Aortic smooth muscle cell (primary cell): ENCODE data around the gene EPHA4. TPM values are rescaled to one million over a fixed set of nuclear protein-coding genes. Genes with fewer than 3 reads are reported as not detected.

Experiments
- total RNA-seq: library from RNA; depleted of rRNA; stranded (reverse); fragments of >200 nt; gene quantifications from 2 replicates; pipeline ENCODE4 v1.2.3, GENCODE V29; 2014

The EPHA4 gene
- total RNA-seq = 4.8 and 8.2 TPM in 2 replicates

DNA sequence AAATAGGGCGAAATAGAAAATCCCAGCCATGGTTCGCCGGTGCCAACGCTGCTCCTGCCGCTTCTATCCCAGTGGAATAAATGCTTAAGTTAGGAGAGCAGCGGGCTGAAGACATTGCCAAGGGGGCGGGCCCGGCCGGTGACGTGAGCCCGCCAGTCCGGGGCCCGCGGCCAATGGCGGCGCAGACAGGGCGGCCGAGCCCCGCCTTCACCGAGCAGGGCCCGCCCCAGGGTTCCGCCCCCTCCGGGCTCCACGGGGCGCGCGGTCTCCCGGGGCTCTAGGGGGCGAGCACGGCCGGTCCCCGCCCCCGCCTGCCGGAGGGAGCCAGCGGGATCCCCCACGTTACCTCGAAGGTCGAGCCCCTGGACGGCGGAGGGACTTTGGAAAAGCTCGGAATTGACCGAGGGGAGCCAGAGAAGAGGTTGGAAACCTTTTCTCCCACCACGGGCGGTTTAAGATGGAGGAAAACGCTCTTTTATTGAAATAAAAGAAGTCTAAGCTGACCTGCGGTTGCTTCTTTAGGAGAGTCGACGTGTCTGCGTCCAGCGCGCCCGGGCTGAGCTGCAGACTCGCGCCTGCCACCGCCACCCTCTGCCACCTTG lies at the start of gene EPHA4:
Gene EPHA4 (minus strand): TSS at position 86 of the 602 bp plus-strand sequence. CDS start 56 bp downstream, at position 30.

